HepG2 (cell line): ENCODE data around the gene AHCYL1. TPM values are rescaled to one million over a fixed set of nuclear protein-coding genes. Genes with fewer than 3 reads are reported as not detected.

Experiments used
- ARNT2 ChIP-seq: sonication (generic); formaldehyde crosslinking; IDR thresholded peaks from 2 replicates; pipeline ENCODE4 v1.8.0; 2022; ENCODE audit warnings: mild to moderate bottlenecking, low read depth, missing genetic modification reagents, moderate library complexity
- ARNTL ChIP-seq: sonication (generic); formaldehyde crosslinking; IDR thresholded peaks from 2 replicates; pipeline ENCODE4 v1.4.0; 2020; ENCODE audit warnings: mild to moderate bottlenecking, missing genetic modification reagents
- ESRRA ChIP-seq: sonication (generic); formaldehyde crosslinking; IDR thresholded peaks from 2 replicates; pipeline ENCODE4 v1.5.1; 2020; ENCODE audit warnings: mild to moderate bottlenecking, low read depth, missing genetic modification reagents
- ETV5 ChIP-seq: IDR thresholded peaks from 2 replicates; pipeline ENCODE4 v1.6.1; 2018; ENCODE audit warnings: missing biosample characterization, missing genetic modification reagents, inconsistent platforms, borderline replicate concordance
- FOXA3 ChIP-seq: IDR thresholded peaks from 2 replicates; pipeline ENCODE4 v1.6.1; 2016; ENCODE audit warnings: missing genetic modification reagents, missing compliant biosample characterization
- HES4 ChIP-seq: sonication (generic); formaldehyde crosslinking; IDR thresholded peaks from 2 replicates; pipeline ENCODE4 v1.9.0; 2021; ENCODE audit warnings: mild to moderate bottlenecking, missing genetic modification reagents, borderline replicate concordance
- HNF4G ChIP-seq, 2 experiments: sonication (generic) in 1 of 2; formaldehyde crosslinking in 1 of 2; IDR thresholded peaks; 2 replicates each; pipeline versions ENCODE4 v1.4.0 to v1.6.1; 2011 to 2020; ENCODE audit warnings: borderline replicate concordance in 2 of 2, low read depth in 2 of 2, mild to moderate bottlenecking in 2 of 2, low read length in 1 of 2, missing genetic modification reagents in 1 of 2, moderate library complexity in 1 of 2
- KAT7 ChIP-seq: IDR thresholded peaks from 2 replicates; pipeline ENCODE4 v1.6.1; 2018; ENCODE audit warnings: borderline replicate concordance, missing compliant biosample characterization
- PLRG1 ChIP-seq: fragments of 450-650 bp; conservative IDR thresholded peaks from 2 replicates; pipeline ENCODE4 v1.6.1; 2016
- POLR2AphosphoS5 ChIP-seq: IDR thresholded peaks from 2 replicates; pipeline ENCODE4 v1.6.1; 2012; ENCODE audit warnings: low read depth, low read length
- RCOR2 ChIP-seq: IDR thresholded peaks from 2 replicates; pipeline ENCODE4 v1.6.1; 2016; ENCODE audit warnings: missing biosample characterization, missing genetic modification reagents
- SALL1 ChIP-seq: sonication (generic); formaldehyde crosslinking; IDR thresholded peaks from 2 replicates; pipeline ENCODE4 v1.8.0; 2022; ENCODE audit warnings: mild to moderate bottlenecking, missing genetic modification reagents
- SMAD3 ChIP-seq: sonication (generic); formaldehyde crosslinking; IDR thresholded peaks from 2 replicates; pipeline ENCODE4 v1.4.0; 2020; ENCODE audit warnings: missing genetic modification reagents
- USF2 ChIP-seq, 2 experiments: sonication (generic) in 1 of 2; formaldehyde crosslinking in 1 of 2; IDR thresholded peaks; 2 replicates each; pipeline versions ENCODE4 v1.5.1 to v1.6.1; 2011 to 2020; ENCODE audit warnings: borderline replicate concordance in 1 of 2, low read depth in 1 of 2, low read length in 1 of 2, mild to moderate bottlenecking in 1 of 2, missing genetic modification reagents in 1 of 2, moderate library complexity in 1 of 2
- ZBTB42 ChIP-seq: sonication (generic); formaldehyde crosslinking; IDR thresholded peaks from 2 replicates; pipeline ENCODE4 v1.5.0; 2020; ENCODE audit warnings: mild to moderate bottlenecking, missing genetic modification reagents
- ZFYVE20 ChIP-seq: sonication (generic); formaldehyde crosslinking; IDR thresholded peaks from 2 replicates; pipeline ENCODE4 v1.8.0; 2023; ENCODE audit warnings: low read depth, mild to moderate bottlenecking, moderate library complexity, missing genetic modification reagents, borderline replicate concordance
- ZNF30 ChIP-seq: sonication (generic); formaldehyde crosslinking; IDR thresholded peaks from 2 replicates; pipeline ENCODE4 v1.5.0; 2020; ENCODE audit warnings: mild to moderate bottlenecking, missing genetic modification reagents
- ZNF432 ChIP-seq: sonication (generic); formaldehyde crosslinking; IDR thresholded peaks from 2 replicates; pipeline ENCODE4 v1.5.0; 2020; ENCODE audit warnings: missing genetic modification reagents, mild to moderate bottlenecking, borderline replicate concordance
- ZNF770 ChIP-seq: sonication (generic); formaldehyde crosslinking; IDR thresholded peaks from 2 replicates; pipeline ENCODE4 v1.5.0; 2020; ENCODE audit warnings: mild to moderate bottlenecking, missing genetic modification reagents
- polyA plus RNA-seq, 8 experiments: library from polyadenylated mRNA; depleted of rRNA in 3 of 8; stranded (reverse) in 7 of 8; unstranded in 1 of 8; fragments of >200 nt; fragmentation: Illumina TruSeq in 4 of 8; extraction: Trizol in 4 of 8; gene quantifications; 2 replicates each; pipeline versions ENCODE4 v1.2.1 to v1.2.3, GENCODE V29; 2011 to 2016; ENCODE audit warnings: low read depth in 4 of 8, missing spikeins in 1 of 8, mixed read lengths in 1 of 8; ENCODE audit not compliant: insufficient read depth in 1 of 8
- total RNA-seq, 5 experiments: library from RNA; depleted of rRNA; stranded (reverse); fragments of >200 nt; fragmentation: Illumina TruSeq; extraction: Trizol; gene quantifications; 2 replicates each; pipeline ENCODE4 v1.2.3, GENCODE V29; 2016; ENCODE audit warnings: low read depth in 1 of 5
- TF ChIP-seq, protein P1 (sequence below): sonication (generic); formaldehyde crosslinking; IDR thresholded peaks from 2 replicates; pipeline ENCODE4 v1.8.1; 2022; ENCODE audit warnings: mild to moderate bottlenecking, missing genetic modification reagents
- TF ChIP-seq, protein P2 (sequence below): sonication (generic); formaldehyde crosslinking; IDR thresholded peaks from 2 replicates; pipeline ENCODE4 v1.5.1; 2020; ENCODE audit warnings: missing genetic modification reagents, mild to moderate bottlenecking, borderline replicate concordance

AHCYL1 gene
- total and polyA plus RNA-seq, 2 of the 13 experiments (the other 11 are each of a cell fraction or from before 2014, with no cell fraction given): 40.9 to 76.3 TPM

DNA sequence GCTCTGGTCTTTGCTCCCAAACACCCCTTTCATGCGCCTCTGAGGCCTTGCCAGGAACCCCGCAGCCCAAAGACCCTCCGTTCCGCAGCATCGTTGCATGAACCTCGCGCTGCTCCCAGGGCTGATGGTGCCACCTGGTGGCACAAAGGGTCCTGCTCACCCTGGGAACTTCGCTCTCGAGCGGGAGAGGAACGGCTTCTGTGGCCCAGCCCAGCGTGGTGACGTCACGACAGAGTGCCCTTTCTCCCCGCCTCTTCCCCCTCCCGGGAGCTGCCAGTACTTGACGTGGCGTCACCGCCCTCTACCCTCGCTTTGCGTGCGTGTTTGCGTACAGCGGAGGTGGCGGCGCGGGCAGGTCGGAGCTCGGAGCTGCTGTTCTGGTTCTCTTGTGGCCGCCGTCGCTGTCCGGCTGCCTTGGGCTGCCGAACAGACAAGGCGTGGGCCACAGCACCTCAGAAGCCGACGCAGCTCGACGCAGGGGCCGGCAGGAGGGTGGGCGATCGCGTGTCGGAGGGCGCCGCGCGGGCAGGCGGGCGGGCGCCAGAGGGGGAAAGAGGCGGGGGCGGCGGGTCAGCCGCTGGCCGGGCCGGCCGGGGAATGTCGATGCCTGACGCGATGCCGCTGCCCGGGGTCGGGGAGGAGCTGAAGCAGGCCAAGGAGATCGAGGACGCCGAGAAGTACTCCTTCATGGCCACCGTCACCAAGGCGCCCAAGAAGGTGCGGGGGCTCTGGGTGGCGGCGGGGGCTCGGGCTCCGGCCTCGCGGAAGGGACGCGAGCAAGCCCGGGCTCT, at the start of gene AHCYL1 (continued):
- TF ChIP-seq ZNF770 (CRISPR knock-in tag) (peak; percentile 54; the same call in 1 of the 2 replicates), ZFYVE20 (no peak), ZNF432 (CRISPR knock-in tag) (no peak), ZNF30 (CRISPR knock-in tag) (no peak), FOXA3 (peak; percentile 81), ARNTL (CRISPR knock-in tag) (peak; percentile 57; the same call in 1 of the 2 replicates), SMAD3 (CRISPR knock-in tag) (peak; percentile 47; the same call in 1 of the 2 replicates), ESRRA (CRISPR knock-in tag) (no peak; the same call in 1 of the 2 replicates), HNF4G (IDR thresholded peaks at IDR 0.05; ENCODE audit: borderline replicate concordance, low read depth, low read length) (no peak), HNF4G (CRISPR knock-in tag; IDR thresholded peaks at IDR 0.05; ENCODE audit: borderline replicate concordance, low read depth) (0 out of 2 replicates have a peak, but pooled peaks have one; percentile 61), ARNT2 (CRISPR knock-in tag) (peak; percentile 46), ETV5 (CRISPR knock-in tag) (peak; percentile 57; the same call in 1 of the 2 replicates), PLRG1 (no peak), ZBTB42 (CRISPR knock-in tag) (no peak), KAT7 (CRISPR knock-in tag) (peak; percentile 85; the same call in 1 of the 2 replicates), USF2 (IDR thresholded peaks at IDR 0.05; ENCODE audit: low read depth, low read length) (no peak), USF2 (CRISPR knock-in tag; IDR thresholded peaks at IDR 0.05; ENCODE audit: borderline replicate concordance) (no peak), HES4 (CRISPR knock-in tag) (0 out of 2 replicates have a peak, but pooled peaks have one; percentile 71), SALL1 (CRISPR knock-in tag) (peak; percentile 93), POLR2AphosphoS5 (peak; percentile 89), RCOR2 (CRISPR knock-in tag) (no peak)
- TF ChIP-seq, protein P1, sequence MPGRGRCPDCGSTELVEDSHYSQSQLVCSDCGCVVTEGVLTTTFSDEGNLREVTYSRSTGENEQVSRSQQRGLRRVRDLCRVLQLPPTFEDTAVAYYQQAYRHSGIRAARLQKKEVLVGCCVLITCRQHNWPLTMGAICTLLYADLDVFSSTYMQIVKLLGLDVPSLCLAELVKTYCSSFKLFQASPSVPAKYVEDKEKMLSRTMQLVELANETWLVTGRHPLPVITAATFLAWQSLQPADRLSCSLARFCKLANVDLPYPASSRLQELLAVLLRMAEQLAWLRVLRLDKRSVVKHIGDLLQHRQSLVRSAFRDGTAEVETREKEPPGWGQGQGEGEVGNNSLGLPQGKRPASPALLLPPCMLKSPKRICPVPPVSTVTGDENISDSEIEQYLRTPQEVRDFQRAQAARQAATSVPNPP (CRISPR knock-in tag): peak; percentile 92; the same call in 1 of the 2 replicates
- TF ChIP-seq, protein P2, sequence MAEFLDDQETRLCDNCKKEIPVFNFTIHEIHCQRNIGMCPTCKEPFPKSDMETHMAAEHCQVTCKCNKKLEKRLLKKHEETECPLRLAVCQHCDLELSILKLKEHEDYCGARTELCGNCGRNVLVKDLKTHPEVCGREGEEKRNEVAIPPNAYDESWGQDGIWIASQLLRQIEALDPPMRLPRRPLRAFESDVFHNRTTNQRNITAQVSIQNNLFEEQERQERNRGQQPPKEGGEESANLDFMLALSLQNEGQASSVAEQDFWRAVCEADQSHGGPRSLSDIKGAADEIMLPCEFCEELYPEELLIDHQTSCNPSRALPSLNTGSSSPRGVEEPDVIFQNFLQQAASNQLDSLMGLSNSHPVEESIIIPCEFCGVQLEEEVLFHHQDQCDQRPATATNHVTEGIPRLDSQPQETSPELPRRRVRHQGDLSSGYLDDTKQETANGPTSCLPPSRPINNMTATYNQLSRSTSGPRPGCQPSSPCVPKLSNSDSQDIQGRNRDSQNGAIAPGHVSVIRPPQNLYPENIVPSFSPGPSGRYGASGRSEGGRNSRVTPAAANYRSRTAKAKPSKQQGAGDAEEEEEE (CRISPR knock-in tag): no peak
